HEK293 (cell line): ENCODE measurements around the gene IGF2BP2.

Experiments
- CTCF ChIA-PET: fragments of 350-600 bp; formaldehyde crosslinking; extraction: SDS; loops from one replicate; lab custom pipeline; 2021; ENCODE audit warnings: antibody characterized with exemption; lab: Yijun Ruan, JAX
- POLR2A ChIA-PET: fragments of 300-600 bp; formaldehyde crosslinking; extraction: SDS; loops from one replicate; lab custom pipeline; 2020; ENCODE audit warnings: antibody characterized with exemption, inconsistent platforms; lab: Yijun Ruan, JAX
- H3K27ac ChIP-seq: fragments of 200-500 bp; sonication (Bioruptor generic); 2 replicates; pipeline ENCODE4 v1.5.1; 2014; ENCODE audit warnings: low read depth, low read length, control low read depth, inconsistent platforms; ENCODE audit errors: extremely low read depth
- H3K36me3 ChIP-seq, 2 experiments: fragments of 200-500 bp in 1 of 2; sonication (Bioruptor generic) in 1 of 2; 1 replicate in 1 of 2; 2 replicates in 1 of 2; pipeline ENCODE4 v1.5.1; 2014 to 2017; ENCODE audit warnings: inconsistent platforms in 2 of 2, low read length in 2 of 2; ENCODE audit not compliant: control insufficient read depth in 2 of 2, insufficient read depth in 1 of 2
- H3K4me1 ChIP-seq: fragments of 200-500 bp; sonication (Bioruptor generic); 2 replicates; pipeline ENCODE4 v1.5.1; 2014; ENCODE audit warnings: mild to moderate bottlenecking, low read length, inconsistent platforms; ENCODE audit not compliant: control insufficient read depth, insufficient read depth
- H3K4me3 ChIP-seq: 2 replicates; pipeline ENCODE4 v1.5.1; 2011; ENCODE audit warnings: low read depth, mild to moderate bottlenecking, control low read depth, low read length, moderate library complexity
- H3K9me3 ChIP-seq: fragments of 200-500 bp; sonication (Bioruptor generic); 2 replicates; pipeline ENCODE4 v1.5.1; 2014; ENCODE audit warnings: low read depth, low read length, inconsistent platforms; ENCODE audit not compliant: control insufficient read depth, insufficient read depth
- FEZF1 ChIP-seq: fragments of 450-650 bp; formaldehyde crosslinking; IDR thresholded peaks from 2 replicates; pipeline ENCODE4 v1.5.1; 2016; ENCODE audit warnings: missing biosample characterization, missing genetic modification characterization
- HOXD13 ChIP-seq: sonication (generic); formaldehyde crosslinking; IDR thresholded peaks from 2 replicates; pipeline ENCODE4 v1.8.0; 2022; ENCODE audit warnings: missing genetic modification reagents, borderline replicate concordance
- KLF16 ChIP-seq: fragments of 450-650 bp; formaldehyde crosslinking; IDR thresholded peaks from 2 replicates; pipeline ENCODE4 v1.5.1; 2017; ENCODE audit warnings: missing biosample characterization, missing genetic modification characterization
- SCRT2 ChIP-seq: fragments of 450-650 bp; formaldehyde crosslinking; IDR thresholded peaks from 2 replicates; pipeline ENCODE4 v1.5.1; 2016; ENCODE audit warnings: missing biosample characterization, missing genetic modification characterization
- SP2 ChIP-seq: fragments of 450-650 bp; formaldehyde crosslinking; IDR thresholded peaks from 2 replicates; pipeline ENCODE4 v1.5.1; 2016; ENCODE audit warnings: missing biosample characterization, missing genetic modification characterization
- SP3 ChIP-seq: fragments of 450-650 bp; formaldehyde crosslinking; IDR thresholded peaks from 2 replicates; pipeline ENCODE4 v1.5.1; 2016; ENCODE audit warnings: missing biosample characterization, missing genetic modification characterization
- SP7 ChIP-seq: fragments of 450-650 bp; formaldehyde crosslinking; IDR thresholded peaks from 2 replicates; pipeline ENCODE4 v1.5.1; 2016; ENCODE audit warnings: missing biosample characterization, missing genetic modification characterization
- TCF7L2 ChIP-seq: IDR thresholded peaks from 2 replicates; pipeline ENCODE4 v1.6.1; 2011; ENCODE audit warnings: low read depth, mild to moderate bottlenecking, inconsistent platforms, low read length, moderate library complexity, borderline replicate concordance
- ZBTB1 ChIP-seq: fragments of 450-650 bp; formaldehyde crosslinking; IDR thresholded peaks from 2 replicates; pipeline ENCODE4 v1.5.1; 2016; ENCODE audit warnings: missing biosample characterization, missing genetic modification characterization
- ZBTB8A ChIP-seq: fragments of 450-650 bp; formaldehyde crosslinking; IDR thresholded peaks from 2 replicates; pipeline ENCODE4 v1.5.1; 2016; ENCODE audit warnings: missing biosample characterization, missing genetic modification characterization
- ZIC2 ChIP-seq: fragments of 450-650 bp; formaldehyde crosslinking; IDR thresholded peaks from 2 replicates; pipeline ENCODE4 v1.5.1; 2016; ENCODE audit warnings: missing biosample characterization, missing genetic modification characterization
- ZNF10 ChIP-seq: fragments of 450-650 bp; formaldehyde crosslinking; IDR thresholded peaks from 2 replicates; pipeline ENCODE4 v1.5.1; 2017; ENCODE audit warnings: missing biosample characterization, missing genetic modification characterization
- ZNF138 ChIP-seq: fragments of 450-650 bp; formaldehyde crosslinking; IDR thresholded peaks from 2 replicates; pipeline ENCODE4 v1.5.1; 2016; ENCODE audit warnings: missing biosample characterization, missing genetic modification characterization, borderline replicate concordance
- ZNF155 ChIP-seq: fragments of 450-650 bp; formaldehyde crosslinking; IDR thresholded peaks from 2 replicates; pipeline ENCODE4 v1.5.1; 2016; ENCODE audit warnings: missing biosample characterization, missing genetic modification characterization
- ZNF211 ChIP-seq: fragments of 450-650 bp; formaldehyde crosslinking; IDR thresholded peaks from 2 replicates; pipeline ENCODE4 v1.5.1; 2016; ENCODE audit warnings: low read depth, missing biosample characterization, missing genetic modification characterization
- ZNF292 ChIP-seq: fragments of 450-650 bp; formaldehyde crosslinking; IDR thresholded peaks from 2 replicates; pipeline ENCODE4 v1.5.1; 2016; ENCODE audit warnings: low read depth, missing biosample characterization, missing genetic modification characterization, borderline replicate concordance
- ZNF341 ChIP-seq: fragments of 450-650 bp; formaldehyde crosslinking; IDR thresholded peaks from 2 replicates; pipeline ENCODE4; 2016; ENCODE audit warnings: low read depth, missing biosample characterization, missing genetic modification characterization
- ZNF366 ChIP-seq: fragments of 450-650 bp; formaldehyde crosslinking; conservative IDR thresholded peaks from 2 replicates; pipeline ENCODE4 v1.5.1; 2016; ENCODE audit warnings: missing biosample characterization, missing genetic modification characterization
- ZNF37A ChIP-seq: fragments of 450-650 bp; IDR thresholded peaks from 2 replicates; pipeline ENCODE4 v1.5.1; 2018; ENCODE audit warnings: missing biosample characterization, missing genetic modification characterization
- ZNF571 ChIP-seq: fragments of 450-650 bp; formaldehyde crosslinking; IDR thresholded peaks from 2 replicates; pipeline ENCODE4 v1.5.0; 2017; ENCODE audit warnings: missing biosample characterization, missing genetic modification characterization
- ZNF610 ChIP-seq: fragments of 450-650 bp; formaldehyde crosslinking; IDR thresholded peaks from 2 replicates; pipeline ENCODE4 v1.5.1; 2016; ENCODE audit warnings: missing biosample characterization, missing genetic modification characterization, borderline replicate concordance
- ZNF626 ChIP-seq: fragments of 450-650 bp; sonication (Bioruptor Pico); formaldehyde crosslinking; IDR thresholded peaks from 2 replicates; pipeline ENCODE4 v1.5.1; 2018; ENCODE audit warnings: missing biosample characterization, missing genetic modification characterization, inconsistent platforms
- ZNF654 ChIP-seq: fragments of 450-650 bp; formaldehyde crosslinking; IDR thresholded peaks from 2 replicates; pipeline ENCODE4 v1.5.1; 2016; ENCODE audit warnings: low read depth, missing biosample characterization, missing genetic modification characterization
- ZNF660 ChIP-seq: fragments of 450-650 bp; IDR thresholded peaks from 2 replicates; pipeline ENCODE4 v1.5.1; 2018; ENCODE audit warnings: missing biosample characterization, mild to moderate bottlenecking, missing genetic modification characterization
- TF ChIP-seq, protein P1 (sequence below): fragments of 450-650 bp; formaldehyde crosslinking; IDR thresholded peaks from 2 replicates; pipeline ENCODE4 v1.5.1; 2016; ENCODE audit warnings: missing biosample characterization, missing genetic modification characterization, borderline replicate concordance

IGF2BP2 gene

DNA sequence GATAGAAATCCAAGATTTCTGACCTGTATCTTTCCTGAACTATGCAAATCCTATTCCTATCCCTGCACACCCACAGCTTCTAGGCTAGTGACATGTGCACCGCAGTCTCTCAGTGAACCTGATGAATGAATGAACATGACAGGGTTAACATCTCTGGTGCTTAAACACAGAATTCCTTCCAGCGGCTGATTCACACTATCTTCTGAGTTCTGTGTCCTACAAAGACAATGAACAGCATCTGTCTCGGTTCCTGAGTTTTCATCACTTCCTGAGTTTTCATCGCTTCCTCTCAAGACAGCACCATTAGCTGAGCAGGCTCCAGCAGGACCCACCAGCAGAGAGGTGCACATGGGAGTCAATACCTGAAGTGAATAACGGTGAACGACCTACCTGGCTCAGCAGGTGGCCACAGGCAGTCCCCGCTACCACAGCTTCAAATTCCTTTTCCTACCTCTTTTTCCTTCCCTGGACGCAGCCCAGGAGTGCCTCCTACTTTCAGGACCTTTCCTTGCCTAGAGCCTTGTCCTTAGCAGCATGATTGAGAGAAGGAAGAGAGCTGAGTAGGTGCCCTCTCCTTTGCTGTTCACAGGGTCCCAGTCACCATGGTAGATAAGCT, 113.5 kb downstream of the IGF2BP2 start (continued):
- TF ChIP-seq, protein P1, sequence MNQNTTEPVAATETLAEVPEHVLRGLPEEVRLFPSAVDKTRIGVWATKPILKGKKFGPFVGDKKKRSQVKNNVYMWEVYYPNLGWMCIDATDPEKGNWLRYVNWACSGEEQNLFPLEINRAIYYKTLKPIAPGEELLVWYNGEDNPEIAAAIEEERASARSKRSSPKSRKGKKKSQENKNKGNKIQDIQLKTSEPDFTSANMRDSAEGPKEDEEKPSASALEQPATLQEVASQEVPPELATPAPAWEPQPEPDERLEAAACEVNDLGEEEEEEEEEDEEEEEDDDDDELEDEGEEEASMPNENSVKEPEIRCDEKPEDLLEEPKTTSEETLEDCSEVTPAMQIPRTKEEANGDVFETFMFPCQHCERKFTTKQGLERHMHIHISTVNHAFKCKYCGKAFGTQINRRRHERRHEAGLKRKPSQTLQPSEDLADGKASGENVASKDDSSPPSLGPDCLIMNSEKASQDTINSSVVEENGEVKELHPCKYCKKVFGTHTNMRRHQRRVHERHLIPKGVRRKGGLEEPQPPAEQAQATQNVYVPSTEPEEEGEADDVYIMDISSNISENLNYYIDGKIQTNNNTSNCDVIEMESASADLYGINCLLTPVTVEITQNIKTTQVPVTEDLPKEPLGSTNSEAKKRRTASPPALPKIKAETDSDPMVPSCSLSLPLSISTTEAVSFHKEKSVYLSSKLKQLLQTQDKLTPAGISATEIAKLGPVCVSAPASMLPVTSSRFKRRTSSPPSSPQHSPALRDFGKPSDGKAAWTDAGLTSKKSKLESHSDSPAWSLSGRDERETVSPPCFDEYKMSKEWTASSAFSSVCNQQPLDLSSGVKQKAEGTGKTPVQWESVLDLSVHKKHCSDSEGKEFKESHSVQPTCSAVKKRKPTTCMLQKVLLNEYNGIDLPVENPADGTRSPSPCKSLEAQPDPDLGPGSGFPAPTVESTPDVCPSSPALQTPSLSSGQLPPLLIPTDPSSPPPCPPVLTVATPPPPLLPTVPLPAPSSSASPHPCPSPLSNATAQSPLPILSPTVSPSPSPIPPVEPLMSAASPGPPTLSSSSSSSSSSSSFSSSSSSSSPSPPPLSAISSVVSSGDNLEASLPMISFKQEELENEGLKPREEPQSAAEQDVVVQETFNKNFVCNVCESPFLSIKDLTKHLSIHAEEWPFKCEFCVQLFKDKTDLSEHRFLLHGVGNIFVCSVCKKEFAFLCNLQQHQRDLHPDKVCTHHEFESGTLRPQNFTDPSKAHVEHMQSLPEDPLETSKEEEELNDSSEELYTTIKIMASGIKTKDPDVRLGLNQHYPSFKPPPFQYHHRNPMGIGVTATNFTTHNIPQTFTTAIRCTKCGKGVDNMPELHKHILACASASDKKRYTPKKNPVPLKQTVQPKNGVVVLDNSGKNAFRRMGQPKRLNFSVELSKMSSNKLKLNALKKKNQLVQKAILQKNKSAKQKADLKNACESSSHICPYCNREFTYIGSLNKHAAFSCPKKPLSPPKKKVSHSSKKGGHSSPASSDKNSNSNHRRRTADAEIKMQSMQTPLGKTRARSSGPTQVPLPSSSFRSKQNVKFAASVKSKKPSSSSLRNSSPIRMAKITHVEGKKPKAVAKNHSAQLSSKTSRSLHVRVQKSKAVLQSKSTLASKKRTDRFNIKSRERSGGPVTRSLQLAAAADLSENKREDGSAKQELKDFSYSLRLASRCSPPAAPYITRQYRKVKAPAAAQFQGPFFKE (tag by site-specific recombination) = no peak
- TF ChIP-seq ZNF626 (tag by site-specific recombination) = no peak
- no peak for TF ChIP-seq ZBTB8A (tag by site-specific recombination)
- TF ChIP-seq ZBTB1 = no peak
- no peak for TF ChIP-seq FEZF1 (tag by site-specific recombination)
- TF ChIP-seq SP3 = no peak

DNA sequence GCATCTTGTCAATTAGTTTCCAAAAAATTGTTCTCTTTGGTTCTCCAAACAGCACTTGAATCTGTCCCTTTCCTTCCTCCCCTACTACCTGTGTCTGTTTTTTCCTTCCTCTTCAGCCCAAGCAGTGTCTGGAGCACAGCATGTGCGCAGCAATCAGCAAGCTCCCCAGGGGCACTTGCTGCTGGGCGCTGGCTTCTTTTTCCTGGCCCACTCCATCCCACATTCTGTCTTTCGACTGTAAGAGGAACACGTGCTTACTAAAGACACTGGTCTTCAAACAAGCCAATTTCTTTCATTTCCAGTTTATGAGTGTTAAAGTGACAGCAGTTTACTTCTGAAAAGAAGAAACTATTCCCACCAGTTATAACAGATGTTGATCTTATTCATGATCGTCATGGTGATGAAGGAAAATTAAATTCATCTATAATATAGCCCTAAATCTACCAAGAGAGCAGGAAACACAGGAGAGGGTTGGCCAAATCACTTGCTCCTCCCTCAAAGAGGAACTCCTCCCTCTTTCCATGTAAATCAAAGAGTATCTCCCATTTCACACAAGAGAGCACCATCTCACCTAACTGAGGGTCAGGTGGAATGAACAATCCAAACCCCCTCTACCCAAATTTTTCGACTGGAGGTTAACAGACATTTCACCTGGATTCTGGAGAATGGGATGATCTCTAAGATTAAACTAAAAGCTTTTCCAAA, 115.4 kb downstream of the IGF2BP2 start:
- no peak overlapping the region for H3K27ac ChIP-seq
- H3K9me3 ChIP-seq = no peaks in the 10 kb centered on the region
- peak; percentile 71 for TF ChIP-seq ZIC2 (tag by site-specific recombination)
- no peak for TF ChIP-seq SCRT2 (tag by site-specific recombination)
- no peak for TF ChIP-seq SP3
- H3K4me1 ChIP-seq = no peaks in the 10 kb centered on the region
- ChIA-PET POLR2A (interaction anchor here (0.6 kb wide), 1 partner anchor 399 kb away, joined by 5 read pairs; no protein-coding TSS in a partner anchor), CTCF (interaction anchor here (0.6 to 1.4 kb wide), 3 partner anchors 26 to 831 kb away, joined by 3 to 4 read pairs (median 4); no protein-coding TSS in a partner anchor)
- no peak overlapping the region for H3K4me3 ChIP-seq
- no peaks in the 10 kb centered on the region for H3K36me3 ChIP-seq

DNA sequence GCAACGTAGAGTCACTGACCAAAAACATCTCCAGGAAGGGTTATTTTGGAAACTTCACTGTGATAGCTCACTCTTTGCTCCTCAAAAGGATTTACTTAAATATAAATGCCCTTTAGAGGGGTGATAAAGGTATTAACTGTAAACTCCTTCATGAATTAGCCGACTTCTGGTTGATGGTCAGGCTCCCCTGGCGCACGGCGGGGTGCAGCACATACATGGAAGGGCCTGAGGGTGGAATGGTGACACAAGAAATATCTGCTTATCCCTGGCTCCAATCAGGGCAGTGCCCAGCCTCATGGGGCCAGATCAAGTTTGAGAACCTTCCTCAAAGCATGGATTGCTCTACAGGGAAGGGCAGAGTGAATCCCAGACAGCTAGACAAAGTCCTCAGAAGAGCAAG, 116.5 kb downstream of the IGF2BP2 start:
- POLR2A ChIA-PET = no interaction called here
- no peak for TF ChIP-seq ZBTB8A (tag by site-specific recombination)
- no peak for TF ChIP-seq SP7 (tag by site-specific recombination)
- no peak for TF ChIP-seq ZNF610
- peak; percentile 51; the same call in 1 of the 2 replicates for TF ChIP-seq ZNF341
- H3K27ac ChIP-seq = no peak overlapping the region
- no peaks in the 10 kb centered on the region for H3K9me3 ChIP-seq
- no peaks in the 10 kb centered on the region for H3K4me1 ChIP-seq
- CTCF ChIA-PET = interaction anchor here (0.6 to 1.2 kb wide), 3 partner anchors 48 to 318 kb away, joined by 3 to 4 read pairs (median 3); no protein-coding TSS in a partner anchor
- H3K4me3 ChIP-seq = no peak overlapping the region
- H3K36me3 ChIP-seq = no peaks in the 10 kb centered on the region

DNA sequence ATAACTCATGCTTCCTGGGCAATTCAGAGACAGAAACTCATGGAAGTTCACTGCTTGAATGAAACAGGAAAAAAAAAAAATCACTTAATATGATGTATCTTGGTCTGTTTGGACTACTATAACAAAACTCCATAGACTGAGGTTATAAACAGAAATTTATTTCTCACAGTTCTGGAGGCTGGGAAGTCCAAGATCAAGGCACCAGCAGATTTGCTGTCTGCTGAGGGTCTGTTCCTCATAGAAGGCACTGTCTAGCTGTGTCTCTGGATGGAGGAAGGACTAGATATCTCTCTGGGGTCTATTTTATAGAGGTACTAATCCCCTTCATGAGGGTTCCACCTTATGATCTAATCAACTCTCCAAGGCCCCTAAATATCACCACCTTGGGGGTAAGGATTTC, 119.3 kb downstream of the IGF2BP2 start:
- Histone ChIP-seq H3K27ac (no peak overlapping the region), H3K36me3 (no peaks in the 10 kb centered on the region), H3K9me3 (no peaks in the 10 kb centered on the region), H3K4me1 (no peaks in the 10 kb centered on the region), H3K4me3 (no peak overlapping the region)
- ChIA-PET POLR2A (no interaction called here), CTCF (no interaction called here)
- TF ChIP-seq ZNF366 (tag by site-specific recombination) (no peak), ZNF654 (no peak), ZNF155 (tag by site-specific recombination) (no peak), TCF7L2 (no peak), ZNF138 (tag by site-specific recombination) (no peak), ZNF660 (tag by site-specific recombination) (no peak), ZNF292 (tag by site-specific recombination) (no peak), ZNF211 (tag by site-specific recombination) (no peak), ZNF37A (tag by site-specific recombination) (no peak), HOXD13 (CRISPR knock-in tag) (no peak), SP2 (tag by site-specific recombination) (no peak), ZNF571 (tag by site-specific recombination) (no peak), KLF16 (no peak), ZNF10 (no peak)
